ENCODE measurements around the gene ADD1. TPM values are rescaled to one million over a fixed set of nuclear protein-coding genes. Genes with fewer than 3 reads are reported as not detected.

Gene ADD1
- total RNA-seq, 1 donor from 2014 or later, result 235 TPM

DNA sequence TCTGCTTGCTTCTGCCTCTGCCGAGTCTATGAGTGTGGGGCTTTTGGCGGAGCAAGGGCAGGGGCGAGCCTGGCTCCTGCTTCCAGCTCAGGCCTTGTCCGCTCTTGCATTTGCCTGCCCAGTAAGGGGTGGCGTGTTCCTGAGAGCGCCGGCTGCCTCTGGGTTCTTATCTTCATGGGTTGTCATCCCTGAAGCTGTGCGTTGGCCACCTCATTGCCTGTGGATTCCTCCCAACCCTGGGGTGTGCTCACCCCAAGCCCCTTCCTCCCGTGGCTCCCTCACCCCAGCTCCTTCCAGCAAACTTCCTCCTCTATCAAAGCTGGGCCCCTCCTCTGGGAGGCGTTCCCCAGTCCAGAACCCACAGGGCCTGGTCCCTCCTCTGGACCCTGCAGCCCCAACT, 33.3 kb upstream of the ADD1 start:
- TF ChIP-seq, protein P1, sequence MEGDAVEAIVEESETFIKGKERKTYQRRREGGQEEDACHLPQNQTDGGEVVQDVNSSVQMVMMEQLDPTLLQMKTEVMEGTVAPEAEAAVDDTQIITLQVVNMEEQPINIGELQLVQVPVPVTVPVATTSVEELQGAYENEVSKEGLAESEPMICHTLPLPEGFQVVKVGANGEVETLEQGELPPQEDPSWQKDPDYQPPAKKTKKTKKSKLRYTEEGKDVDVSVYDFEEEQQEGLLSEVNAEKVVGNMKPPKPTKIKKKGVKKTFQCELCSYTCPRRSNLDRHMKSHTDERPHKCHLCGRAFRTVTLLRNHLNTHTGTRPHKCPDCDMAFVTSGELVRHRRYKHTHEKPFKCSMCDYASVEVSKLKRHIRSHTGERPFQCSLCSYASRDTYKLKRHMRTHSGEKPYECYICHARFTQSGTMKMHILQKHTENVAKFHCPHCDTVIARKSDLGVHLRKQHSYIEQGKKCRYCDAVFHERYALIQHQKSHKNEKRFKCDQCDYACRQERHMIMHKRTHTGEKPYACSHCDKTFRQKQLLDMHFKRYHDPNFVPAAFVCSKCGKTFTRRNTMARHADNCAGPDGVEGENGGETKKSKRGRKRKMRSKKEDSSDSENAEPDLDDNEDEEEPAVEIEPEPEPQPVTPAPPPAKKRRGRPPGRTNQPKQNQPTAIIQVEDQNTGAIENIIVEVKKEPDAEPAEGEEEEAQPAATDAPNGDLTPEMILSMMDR (conservative IDR thresholded peaks at IDR 0.05), result no peak
- Mint-ChIP-seq H3K27me3 (no peaks in the 10 kb centered on the region), H3K4me1 (ENCODE audit: unreplicated experiment) (peaks cover 15% of the 10 kb centered on the region), H3K27ac (no peak overlapping the region), H3K9me3 (no peaks in the 10 kb centered on the region), H3K4me3 (no peak overlapping the region), H3K36me3 (no peaks in the 10 kb centered on the region)
- DNase-seq (ENCODE audit: extremely low spot score, unreplicated experiment), result no peak

DNA sequence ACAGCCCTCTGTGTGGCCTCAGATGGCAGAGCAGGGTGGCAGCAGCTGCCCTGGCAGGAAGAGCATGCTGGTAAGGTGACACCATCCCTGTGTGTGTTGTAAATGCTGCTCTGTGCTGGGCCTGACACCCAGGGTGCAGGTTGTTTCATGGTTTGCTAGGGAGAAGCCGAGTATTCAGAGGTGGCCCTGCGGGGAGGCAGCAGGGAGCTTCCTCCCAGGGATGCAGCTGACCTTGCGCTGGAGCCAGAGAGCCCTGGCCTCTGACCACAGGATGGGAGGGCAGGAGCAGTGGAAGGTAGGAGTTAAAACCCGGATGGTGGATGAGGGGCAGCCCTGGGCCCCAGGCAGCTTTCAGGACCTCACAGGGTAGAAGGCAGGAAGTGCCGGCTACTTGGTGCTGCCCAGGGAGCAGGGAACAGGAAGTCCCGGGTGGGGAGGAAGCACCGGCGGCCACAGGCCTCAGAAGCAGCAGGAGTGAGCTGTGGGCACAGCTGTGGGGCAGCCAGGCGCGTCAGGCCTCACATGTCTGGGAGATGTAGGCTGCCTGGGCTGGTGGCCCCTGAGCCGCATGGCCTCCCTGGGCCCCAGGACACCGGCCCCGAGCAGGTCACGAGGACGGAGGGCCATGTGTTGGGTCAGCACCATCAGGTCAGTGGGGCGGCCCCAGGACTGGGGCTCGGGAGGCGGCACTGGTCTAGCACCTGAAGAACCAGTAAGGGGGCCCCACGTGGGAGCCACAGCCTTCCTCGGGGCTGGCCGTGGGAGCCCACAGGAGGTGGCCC, 31.6 kb upstream of the ADD1 start:
- no peak for DNase-seq (ENCODE audit: extremely low spot score, unreplicated experiment)

DNA sequence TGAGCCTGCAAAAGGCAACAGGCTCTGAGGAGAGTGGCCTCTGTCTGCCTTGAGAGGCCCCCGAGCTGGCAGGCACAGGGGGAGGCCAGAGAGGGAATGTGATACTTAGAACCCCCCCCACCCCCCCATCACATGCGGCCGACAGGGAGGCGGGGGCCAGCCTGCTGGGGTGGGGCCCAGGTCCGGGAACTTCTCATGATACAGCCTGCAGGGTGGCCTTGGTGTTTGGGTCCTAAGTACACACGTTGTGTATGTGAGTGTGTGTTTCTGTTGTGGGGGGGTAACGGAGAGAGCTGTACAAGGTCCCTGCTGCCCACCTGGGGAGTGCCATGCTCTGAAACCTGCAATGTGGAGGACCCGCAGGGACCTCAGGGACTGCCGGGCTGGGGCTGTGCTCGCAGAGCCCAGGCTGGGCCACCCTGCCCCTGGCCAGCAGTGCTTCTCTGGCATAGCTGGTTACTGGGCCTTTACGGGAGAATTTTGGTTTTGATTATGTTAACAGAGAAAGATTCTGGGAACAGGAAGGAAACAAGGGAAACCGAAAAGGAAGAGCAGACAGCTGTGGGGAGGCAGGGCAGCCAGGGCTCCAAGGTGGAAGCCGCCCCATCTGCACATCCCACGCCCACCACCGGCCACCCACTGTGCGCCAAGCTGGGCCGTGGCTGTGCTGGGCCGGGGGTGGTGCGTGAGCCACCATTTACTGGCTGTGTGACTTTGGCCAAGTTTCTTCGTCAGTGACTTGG, 30.9 kb upstream of the ADD1 start:
- H3K4me3 Mint-ChIP-seq, result no peak overlapping the region
- H3K36me3 Mint-ChIP-seq, result peaks cover 4% of the 10 kb centered on the region
- TF ChIP-seq, protein P1 (conservative IDR thresholded peaks at IDR 0.05), result no peak
- peaks cover 8% of the 10 kb centered on the region for H3K9me3 Mint-ChIP-seq
- no peaks in the 10 kb centered on the region for H3K27me3 Mint-ChIP-seq
- no peak for DNase-seq (ENCODE audit: extremely low spot score, unreplicated experiment)
- H3K27ac Mint-ChIP-seq, result no peak overlapping the region
- H3K4me1 Mint-ChIP-seq (ENCODE audit: unreplicated experiment), result peaks cover 15% of the 10 kb centered on the region

More for the DNA sequence above, 31.6 kb upstream of the ADD1 start:
- H3K36me3 Mint-ChIP-seq, result peaks cover 4% of the 10 kb centered on the region
- peak overlapping the region; percentile 66 for H3K4me3 Mint-ChIP-seq
- peaks cover 16% of the 10 kb centered on the region for H3K4me1 Mint-ChIP-seq (ENCODE audit: unreplicated experiment)
- H3K9me3 Mint-ChIP-seq, result peaks cover 8% of the 10 kb centered on the region
- no peaks in the 10 kb centered on the region for H3K27me3 Mint-ChIP-seq
- TF ChIP-seq, protein P1 (conservative IDR thresholded peaks at IDR 0.05), result no peak
- peak overlapping the region; percentile 59 for H3K27ac Mint-ChIP-seq

DNA sequence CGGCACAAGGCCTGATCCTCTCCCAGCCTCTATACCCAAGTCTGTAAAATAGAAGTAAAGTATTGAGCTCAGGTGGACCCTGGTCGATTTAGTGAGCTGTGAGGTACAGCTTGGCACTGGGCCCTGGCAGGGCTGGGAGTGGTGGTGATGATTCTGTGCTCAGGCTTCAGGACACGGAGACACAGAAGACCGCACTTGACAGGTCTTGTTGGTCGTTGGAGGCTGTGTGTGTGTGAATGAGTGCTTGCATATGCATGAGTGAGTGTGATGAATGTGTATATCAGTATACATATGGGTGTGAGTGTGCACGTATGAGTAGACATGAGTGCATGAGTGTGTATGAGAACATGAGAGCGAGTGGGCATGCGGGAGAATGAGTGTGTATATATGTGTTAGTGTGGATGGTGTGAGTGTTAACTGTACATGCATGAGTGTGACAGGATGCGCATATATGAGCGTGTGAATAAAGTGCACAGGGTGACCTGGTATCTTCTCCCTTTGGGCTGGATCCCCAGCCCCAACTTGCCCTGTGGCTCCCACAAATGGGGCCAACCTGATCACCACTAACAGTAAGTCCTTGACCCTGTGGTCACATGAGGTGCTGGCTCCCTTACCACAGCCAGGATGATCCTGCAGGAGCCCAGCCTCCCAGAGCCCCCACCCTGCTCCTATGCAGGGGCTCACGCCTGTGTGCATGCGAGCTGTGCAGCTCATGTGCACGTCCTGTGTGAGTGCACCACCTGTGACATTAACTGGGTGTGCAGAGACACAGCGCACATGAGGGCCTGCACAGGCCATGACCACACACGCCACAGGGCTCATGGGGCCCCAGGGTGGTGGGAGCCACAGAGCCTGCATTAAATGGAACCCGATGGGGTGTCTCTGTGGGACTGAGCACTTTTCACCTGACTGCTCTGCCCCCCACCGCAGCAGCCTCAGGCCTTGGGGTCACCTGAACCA, 29.9 kb upstream of the ADD1 start:
- Mint-ChIP-seq H3K27me3 (no peaks in the 10 kb centered on the region), H3K4me3 (peak overlapping the region; percentile 2), H3K4me1 (ENCODE audit: unreplicated experiment) (peaks cover 15% of the 10 kb centered on the region), H3K27ac (no peak overlapping the region), H3K9me3 (peaks cover 8% of the 10 kb centered on the region), H3K36me3 (peaks cover 4% of the 10 kb centered on the region)
- DNase-seq (ENCODE audit: extremely low spot score, unreplicated experiment), result no peak
- TF ChIP-seq, protein P1 (conservative IDR thresholded peaks at IDR 0.05), result no peak

DNA sequence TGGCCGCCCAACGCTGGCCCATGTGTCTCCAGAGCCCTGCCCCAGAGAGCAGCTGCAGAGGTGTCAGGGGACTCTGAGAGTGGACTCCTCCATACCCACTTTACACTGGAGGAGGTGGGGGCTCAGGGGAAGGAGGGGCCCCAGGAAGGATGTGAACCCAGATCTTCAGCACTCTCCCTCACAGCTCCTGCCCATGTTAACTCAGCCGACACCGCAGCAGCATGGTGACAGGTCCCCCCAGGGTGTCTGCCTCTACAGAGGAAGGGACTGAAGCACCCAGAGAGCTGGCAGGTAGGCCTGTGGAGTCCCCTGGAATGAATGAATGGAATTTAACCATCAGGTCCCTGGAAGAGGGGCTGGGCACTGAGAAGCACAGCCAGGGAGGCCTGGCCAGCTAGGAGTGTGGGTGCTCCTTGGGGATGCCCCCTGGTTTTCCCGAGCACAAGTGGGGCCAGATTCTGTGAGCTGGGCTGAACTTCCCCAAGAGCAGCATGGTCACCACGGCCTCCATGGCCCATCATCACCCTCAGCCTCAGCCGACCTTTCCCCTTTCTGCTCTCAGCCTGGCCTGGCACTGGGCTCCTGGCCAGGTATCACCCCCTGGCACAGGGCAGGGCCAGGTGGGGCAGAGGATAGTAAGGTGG, 28.9 kb upstream of the ADD1 start:
- TF ChIP-seq, protein P1 (conservative IDR thresholded peaks at IDR 0.05), result no peak
- H3K9me3 Mint-ChIP-seq, result peaks cover 8% of the 10 kb centered on the region

More for the DNA sequence above, 28.9 kb upstream of the ADD1 start:
- Mint-ChIP-seq H3K4me1 (ENCODE audit: unreplicated experiment) (peaks cover 18% of the 10 kb centered on the region), H3K27ac (no peak overlapping the region), H3K4me3 (no peak overlapping the region), H3K27me3 (no peaks in the 10 kb centered on the region), H3K36me3 (peaks cover 7% of the 10 kb centered on the region)
- DNase-seq (ENCODE audit: extremely low spot score, unreplicated experiment), result no peak

Data from type B pancreatic cell (in vitro differentiated cells).